ENCODE results near the gene BTBD9. TPM values are rescaled to one million over a fixed set of nuclear protein-coding genes. Genes with fewer than 3 reads are reported as not detected.

Gene BTBD9
- polyA plus RNA-seq, 4 donors: 5.1 to 10.2 (median 6.7) TPM

DNA sequence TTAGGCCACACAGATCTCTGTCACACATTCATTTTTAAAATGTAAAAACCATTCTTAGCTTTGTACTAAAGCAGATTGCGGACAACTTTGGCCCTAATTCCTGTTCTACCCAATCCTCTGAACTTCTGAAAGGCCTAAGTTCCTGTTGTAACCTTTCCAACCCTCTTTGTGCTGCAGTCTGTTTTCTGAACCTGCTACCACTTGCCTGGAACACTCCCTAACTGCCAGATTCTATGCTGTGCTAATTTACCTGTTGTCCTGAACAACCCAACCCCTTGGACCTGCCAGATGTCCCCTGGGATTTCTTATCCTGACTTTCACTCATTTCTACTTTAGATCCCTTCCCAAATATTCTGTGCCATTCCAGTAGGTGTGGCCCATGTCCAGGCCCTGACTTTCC is 421.5 kb downstream of the BTBD9 start:
- 97 to 100% (median 98%) methylated on average over 1 of the region's 1 CpG for WGBS, 3 donors
- H3K27me3 ChIP-seq (ENCODE audit: control insufficient read depth in 3 of 3, insufficient read depth in 3 of 3, low read length in 3 of 3): no peaks in the 10 kb centered on the region
- no peak overlapping the region for H3K27ac ChIP-seq (ENCODE audit: low read depth in 1 of 3, low read length in 2 of 3)
- no peak overlapping the region for H3K4me3 ChIP-seq (ENCODE audit: low read depth in 1 of 3, low read length in 3 of 3)
- H3K4me1 ChIP-seq (ENCODE audit: control insufficient read depth in 3 of 3, insufficient read depth in 2 of 3, low read depth in 1 of 3, low read length in 2 of 3): peaks cover 0 to under 1% (median 0%) of the 10 kb centered on the region in 3 donors
- DNase-seq (no peak), FAIRE-seq (no peak)
- H3K9me3 ChIP-seq (ENCODE audit: control insufficient read depth in 2 of 2, insufficient read depth in 1 of 2, low read depth in 1 of 2, low read length in 1 of 2): no peaks in the 10 kb centered on the region
- H3K36me3 ChIP-seq (ENCODE audit: control insufficient read depth in 3 of 3, insufficient read depth in 2 of 3, low read depth in 1 of 3, low read length in 3 of 3): no peaks in the 10 kb centered on the region

GRCh38 chr6:38216451-38216850 is 423.3 kb downstream of the BTBD9 start:
- no peak for FAIRE-seq
- Histone ChIP-seq H3K36me3 (ENCODE audit: control insufficient read depth in 3 of 3, insufficient read depth in 2 of 3, low read depth in 1 of 3, low read length in 3 of 3) (no peaks in the 10 kb centered on the region), H3K4me1 (ENCODE audit: control insufficient read depth in 3 of 3, insufficient read depth in 2 of 3, low read depth in 1 of 3, low read length in 2 of 3) (peaks cover 0 to 9% (median 4%) of the 10 kb centered on the region in 3 donors)

GRCh38 chr6:38215651-38216311 is 423.9 kb downstream of the BTBD9 start:
- Histone ChIP-seq H3K4me3 (ENCODE audit: low read depth in 1 of 3, low read length in 3 of 3) (no peak overlapping the region), H3K36me3 (ENCODE audit: control insufficient read depth in 3 of 3, insufficient read depth in 2 of 3, low read depth in 1 of 3, low read length in 3 of 3) (no peaks in the 10 kb centered on the region), H3K4me1 (ENCODE audit: control insufficient read depth in 3 of 3, insufficient read depth in 2 of 3, low read depth in 1 of 3, low read length in 2 of 3) (peaks cover 0 to 9% (median 4%) of the 10 kb centered on the region in 3 donors), H3K9me3 (ENCODE audit: control insufficient read depth in 2 of 2, insufficient read depth in 1 of 2, low read depth in 1 of 2, low read length in 1 of 2) (no peaks in the 10 kb centered on the region), H3K27me3 (ENCODE audit: control insufficient read depth in 3 of 3, insufficient read depth in 3 of 3, low read length in 3 of 3) (no peaks in the 10 kb centered on the region), H3K27ac (ENCODE audit: low read depth in 1 of 3, low read length in 2 of 3) (no peak overlapping the region)
- FAIRE-seq (no peak), DNase-seq (no peak)
- WGBS, 3 donors: 80 to 91% (median 87%) methylated on average over 5 of the region's 5 CpGs

More at GRCh38 chr6:38216451-38216850, 423.3 kb downstream of the BTBD9 start:
- no peaks in the 10 kb centered on the region for H3K27me3 ChIP-seq (ENCODE audit: control insufficient read depth in 3 of 3, insufficient read depth in 3 of 3, low read length in 3 of 3)
- H3K27ac ChIP-seq (ENCODE audit: low read depth in 1 of 3, low read length in 2 of 3): no peak overlapping the region
- no peak overlapping the region for H3K4me3 ChIP-seq (ENCODE audit: low read depth in 1 of 3, low read length in 3 of 3)
- DNase-seq: no peak
- 94 to 98% (median 94%) methylated on average over 3 of the region's 3 CpGs for WGBS, 3 donors
- H3K9me3 ChIP-seq (ENCODE audit: control insufficient read depth in 2 of 2, insufficient read depth in 1 of 2, low read depth in 1 of 2, low read length in 1 of 2): no peaks in the 10 kb centered on the region

DNA sequence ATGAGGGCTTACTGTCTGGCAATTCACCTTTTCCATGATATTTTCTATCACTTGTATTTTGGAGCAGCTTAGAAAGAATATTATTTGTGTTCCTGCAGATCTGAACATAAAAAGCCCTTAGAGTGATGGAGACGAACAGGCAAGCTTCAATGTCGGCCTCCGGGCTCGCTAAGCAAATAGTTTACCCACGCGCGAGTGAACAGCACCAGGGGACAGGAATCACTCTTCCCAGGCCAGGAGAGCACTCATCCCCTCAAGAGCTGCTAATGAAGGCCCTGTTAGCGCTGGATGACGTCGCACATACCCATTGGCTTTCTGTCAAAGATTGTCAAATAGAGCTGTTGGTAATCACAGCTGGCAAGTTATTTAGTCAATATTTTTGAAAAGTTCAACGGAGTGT is 424.5 kb downstream of the BTBD9 start:
- no peak for DNase-seq
- FAIRE-seq: no peak
- no peaks in the 10 kb centered on the region for H3K9me3 ChIP-seq (ENCODE audit: control insufficient read depth in 2 of 2, insufficient read depth in 1 of 2, low read depth in 1 of 2, low read length in 1 of 2)
- H3K27ac ChIP-seq (ENCODE audit: low read depth in 1 of 3, low read length in 2 of 3): no peak overlapping the region
- WGBS, 3 donors: 84 to 98% (median 93%) methylated on average over 11 of the region's 11 CpGs
- no peak overlapping the region for H3K4me3 ChIP-seq (ENCODE audit: low read depth in 1 of 3, low read length in 3 of 3)
- H3K36me3 ChIP-seq (ENCODE audit: control insufficient read depth in 3 of 3, insufficient read depth in 2 of 3, low read depth in 1 of 3, low read length in 3 of 3): no peaks in the 10 kb centered on the region
- peaks cover 0 to 9% (median 4%) of the 10 kb centered on the region in 3 donors for H3K4me1 ChIP-seq (ENCODE audit: control insufficient read depth in 3 of 3, insufficient read depth in 2 of 3, low read depth in 1 of 3, low read length in 2 of 3)
- H3K27me3 ChIP-seq (ENCODE audit: control insufficient read depth in 3 of 3, insufficient read depth in 3 of 3, low read length in 3 of 3): no peaks in the 10 kb centered on the region

DNA sequence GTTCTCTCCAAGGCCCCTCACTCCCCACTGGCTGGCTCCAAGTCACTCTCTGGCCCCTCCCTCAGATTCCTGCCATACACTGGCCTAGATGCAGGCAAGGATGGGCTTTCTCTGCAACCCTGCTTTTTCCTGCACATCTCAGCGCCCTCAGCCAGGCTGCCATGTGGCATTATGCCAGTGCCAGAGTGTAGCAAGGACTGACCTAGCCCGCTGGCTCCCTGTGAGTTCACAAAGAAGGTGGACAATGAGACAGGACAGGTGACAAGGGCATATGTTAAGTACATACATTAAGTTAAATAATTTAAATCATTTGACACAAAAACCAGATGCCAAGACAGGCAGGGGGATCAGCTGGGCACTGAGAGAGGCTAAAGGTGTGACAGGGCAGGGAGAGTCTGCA is 425.6 kb downstream of the BTBD9 start:
- Histone ChIP-seq H3K4me1 (ENCODE audit: control insufficient read depth in 3 of 3, insufficient read depth in 2 of 3, low read depth in 1 of 3, low read length in 2 of 3) (peaks cover 0 to 9% (median 4%) of the 10 kb centered on the region in 3 donors), H3K27ac (ENCODE audit: low read depth in 1 of 3, low read length in 2 of 3) (no peak overlapping the region), H3K36me3 (ENCODE audit: control insufficient read depth in 3 of 3, insufficient read depth in 2 of 3, low read depth in 1 of 3, low read length in 3 of 3) (no peaks in the 10 kb centered on the region), H3K27me3 (ENCODE audit: control insufficient read depth in 3 of 3, insufficient read depth in 3 of 3, low read length in 3 of 3) (no peaks in the 10 kb centered on the region), H3K9me3 (ENCODE audit: control insufficient read depth in 2 of 2, insufficient read depth in 1 of 2, low read depth in 1 of 2, low read length in 1 of 2) (no peaks in the 10 kb centered on the region), H3K4me3 (ENCODE audit: low read depth in 1 of 3, low read length in 3 of 3) (no peak overlapping the region)
- DNase-seq (no peak), FAIRE-seq (no peak)
- WGBS, 3 donors: 86 to 93% (median 92%) methylated on average over 2 of the region's 2 CpGs

GRCh38 chr6:38213251-38213658 is 426.5 kb downstream of the BTBD9 start:
- no peaks in the 10 kb centered on the region for H3K27me3 ChIP-seq (ENCODE audit: control insufficient read depth in 3 of 3, insufficient read depth in 3 of 3, low read length in 3 of 3)
- no peak for DNase-seq
- 75 to 90% (median 88%) methylated on average over 2 of the region's 2 CpGs for WGBS, 3 donors
- FAIRE-seq: no peak
- no peak overlapping the region for H3K27ac ChIP-seq (ENCODE audit: low read depth in 1 of 3, low read length in 2 of 3)
- no peaks in the 10 kb centered on the region for H3K9me3 ChIP-seq (ENCODE audit: control insufficient read depth in 2 of 2, insufficient read depth in 1 of 2, low read depth in 1 of 2, low read length in 1 of 2)
- no peaks in the 10 kb centered on the region for H3K36me3 ChIP-seq (ENCODE audit: control insufficient read depth in 3 of 3, insufficient read depth in 2 of 3, low read depth in 1 of 3, low read length in 3 of 3)
- H3K4me3 ChIP-seq (ENCODE audit: low read depth in 1 of 3, low read length in 3 of 3): no peak overlapping the region
- H3K4me1 ChIP-seq (ENCODE audit: control insufficient read depth in 3 of 3, insufficient read depth in 2 of 3, low read depth in 1 of 3, low read length in 2 of 3): peaks cover 0 to 9% (median 4%) of the 10 kb centered on the region in 3 donors

- no peak overlapping the region for H3K27ac ChIP-seq (ENCODE audit: low read depth in 1 of 3, low read length in 2 of 3)
- FAIRE-seq: no peak
- H3K4me1 ChIP-seq (ENCODE audit: control insufficient read depth in 3 of 3, insufficient read depth in 2 of 3, low read depth in 1 of 3, low read length in 2 of 3): peaks cover 0 to 9% (median 4%) of the 10 kb centered on the region in 3 donors
- H3K9me3 ChIP-seq (ENCODE audit: control insufficient read depth in 2 of 2, insufficient read depth in 1 of 2, low read depth in 1 of 2, low read length in 1 of 2): no peaks in the 10 kb centered on the region
- no peak for DNase-seq
- no peaks in the 10 kb centered on the region for H3K36me3 ChIP-seq (ENCODE audit: control insufficient read depth in 3 of 3, insufficient read depth in 2 of 3, low read depth in 1 of 3, low read length in 3 of 3)
- no peak overlapping the region for H3K4me3 ChIP-seq (ENCODE audit: low read depth in 1 of 3, low read length in 3 of 3)
- H3K27me3 ChIP-seq (ENCODE audit: control insufficient read depth in 3 of 3, insufficient read depth in 3 of 3, low read length in 3 of 3): no peaks in the 10 kb centered on the region
- 71 to 85% (median 85%) methylated on average over 5 of the region's 5 CpGs for WGBS, 3 donors
Observed at GRCh38 chr6:38212579-38212978, 427.1 kb downstream of the BTBD9 start.

- DNase-seq (no peak), FAIRE-seq (no peak)
- Histone ChIP-seq H3K4me3 (ENCODE audit: low read depth in 1 of 3, low read length in 3 of 3) (no peak overlapping the region), H3K27me3 (ENCODE audit: control insufficient read depth in 3 of 3, insufficient read depth in 3 of 3, low read length in 3 of 3) (no peaks in the 10 kb centered on the region), H3K36me3 (ENCODE audit: control insufficient read depth in 3 of 3, insufficient read depth in 2 of 3, low read depth in 1 of 3, low read length in 3 of 3) (no peaks in the 10 kb centered on the region), H3K4me1 (ENCODE audit: control insufficient read depth in 3 of 3, insufficient read depth in 2 of 3, low read depth in 1 of 3, low read length in 2 of 3) (peaks cover 0 to 9% (median 4%) of the 10 kb centered on the region in 3 donors), H3K9me3 (ENCODE audit: control insufficient read depth in 2 of 2, insufficient read depth in 1 of 2, low read depth in 1 of 2, low read length in 1 of 2) (no peaks in the 10 kb centered on the region), H3K27ac (ENCODE audit: low read depth in 1 of 3, low read length in 2 of 3) (no peak overlapping the region)
- 98 to 100% (median 98%) methylated on average over 3 of the region's 3 CpGs for WGBS, 3 donors
Observed at GRCh38 chr6:38212116-38212515, 427.6 kb downstream of the BTBD9 start.

All from small intestine (tissue), 7 donors.